Trophoblast cell (in vitro differentiated cells and primary cell): ENCODE results near the gene ERMN.
A peak's percentile ranks its signal among the peaks of the same experiment; 100 is the strongest.

Source experiments
- DNase-seq, 2 donors: peaks; one replicate each; pipeline ENCODE4 v3.0.0-alpha.2; 2016
- H2AFZ ChIP-seq: 2 replicates; pipeline ENCODE4 v1.6.1; 2013; ENCODE audit warnings: low read length, moderate library complexity, mild to moderate bottlenecking; ENCODE audit not compliant: insufficient read depth, poor library complexity
- H2AK5ac ChIP-seq: 2 replicates; pipeline ENCODE4 v1.6.1; 2013; ENCODE audit warnings: mild to moderate bottlenecking, low read length
- H2BK120ac ChIP-seq: 2 replicates; pipeline ENCODE4 v1.6.1; 2013; ENCODE audit warnings: low read length, mild to moderate bottlenecking, moderate library complexity; ENCODE audit not compliant: insufficient read depth, poor library complexity
- H2BK12ac ChIP-seq: 2 replicates; pipeline ENCODE4 v1.6.1; 2013; ENCODE audit warnings: mild to moderate bottlenecking, low read length, moderate library complexity
- H2BK5ac ChIP-seq: 2 replicates; pipeline ENCODE4 v1.6.1; 2013; ENCODE audit warnings: low read length, low read depth, moderate library complexity, mild to moderate bottlenecking; ENCODE audit not compliant: poor library complexity
- H3K14ac ChIP-seq: 2 replicates; pipeline ENCODE4 v1.6.1; 2013; ENCODE audit warnings: mild to moderate bottlenecking, low read length
- H3K18ac ChIP-seq: 2 replicates; pipeline ENCODE4 v1.6.1; 2013; ENCODE audit warnings: mild to moderate bottlenecking, low read length
- H3K23ac ChIP-seq: 2 replicates; pipeline ENCODE4 v1.6.1; 2013; ENCODE audit warnings: low read length
- H3K27ac ChIP-seq: 2 replicates; pipeline ENCODE4 v1.5.1; 2013; ENCODE audit warnings: low read depth, mild to moderate bottlenecking, inconsistent platforms, low read length, moderate library complexity
- H3K27me3 ChIP-seq: 2 replicates; pipeline ENCODE4 v1.6.1; 2013; ENCODE audit warnings: inconsistent platforms, mild to moderate bottlenecking, low read length, moderate library complexity; ENCODE audit not compliant: insufficient read depth
- H3K36me3 ChIP-seq, 2 experiments: 1 replicate in 1 of 2; 2 replicates in 1 of 2; pipeline ENCODE4 v1.6.1; 2013; ENCODE audit warnings: low read length in 2 of 2, mild to moderate bottlenecking in 2 of 2, moderate library complexity in 1 of 2; ENCODE audit not compliant: insufficient read depth in 2 of 2, control insufficient read depth in 1 of 2
- H3K4ac ChIP-seq: 2 replicates; pipeline ENCODE4 v1.6.1; 2013; ENCODE audit warnings: low read depth, mild to moderate bottlenecking, low read length, moderate library complexity
- H3K4me1 ChIP-seq, 2 experiments: 1 replicate in 1 of 2; 2 replicates in 1 of 2; pipeline ENCODE4 v1.6.1; 2013; ENCODE audit warnings: low read length in 2 of 2, mild to moderate bottlenecking in 2 of 2, moderate library complexity in 1 of 2; ENCODE audit not compliant: insufficient read depth in 2 of 2, control insufficient read depth in 1 of 2
- H3K4me2 ChIP-seq: 2 replicates; pipeline ENCODE4 v1.6.1; 2013; ENCODE audit warnings: inconsistent platforms, mild to moderate bottlenecking, low read length, moderate library complexity
- H3K4me3 ChIP-seq: 2 replicates; pipeline ENCODE4 v1.5.1; 2013; ENCODE audit warnings: mild to moderate bottlenecking, low read depth, low read length, inconsistent platforms
- H3K79me1 ChIP-seq: one replicate; pipeline ENCODE4 v1.6.1; 2013; ENCODE audit warnings: low read length
- H3K79me2 ChIP-seq: 2 replicates; pipeline ENCODE4 v1.6.1; 2013; ENCODE audit warnings: low read length, mild to moderate bottlenecking; ENCODE audit not compliant: control insufficient read depth, insufficient read depth, poor library complexity
- H3K9ac ChIP-seq: 2 replicates; pipeline ENCODE4 v1.6.1; 2013; ENCODE audit warnings: mild to moderate bottlenecking, low read length
- H3K9me3 ChIP-seq: 2 replicates; pipeline ENCODE4 v1.6.1; 2013; ENCODE audit warnings: low read depth, mild to moderate bottlenecking, control low read depth, inconsistent platforms, low read length; ENCODE audit not compliant: insufficient read depth
- H4K12ac ChIP-seq: 2 replicates; pipeline ENCODE4 v1.6.1; 2013; ENCODE audit warnings: low read depth, mild to moderate bottlenecking, low read length, moderate library complexity
- H4K8ac ChIP-seq: 2 replicates; pipeline ENCODE4 v1.6.1; 2013; ENCODE audit warnings: low read depth, mild to moderate bottlenecking, low read length, moderate library complexity
- H4K91ac ChIP-seq: one replicate; pipeline ENCODE4 v1.6.1; 2013; ENCODE audit warnings: low read depth, mild to moderate bottlenecking, low read length, moderate library complexity
- WGBS: extraction: QIAGEN DNeasy Blood & Tissue Kit; methylation state at CpG from one replicate; pipeline ENCODE4 v1.1.7; 2013; ENCODE audit warnings: missing lambda C conversion rate; ENCODE audit not compliant: insufficient read length, insufficient coverage; ENCODE audit errors: extremely low coverage; 5-methylcytosine and 5-hydroxymethylcytosine counted together

ERMN gene

GRCh38 chr2:157324331-157324843, 1.2 kb downstream of the ERMN start:
- H3K14ac ChIP-seq, result no peak overlapping the region
- DNase-seq, result peak; percentile 86 to 94
- no peak overlapping the region for H3K4me2 ChIP-seq
- H3K79me1 ChIP-seq, result no peaks in the 10 kb centered on the region
- no peak overlapping the region for H3K18ac ChIP-seq
- no peak overlapping the region for H2AFZ ChIP-seq
- no peak overlapping the region for H4K8ac ChIP-seq
- H3K9me3 ChIP-seq, result no peaks in the 10 kb centered on the region
- no peak overlapping the region for H3K4ac ChIP-seq
- H3K4me3 ChIP-seq, result no peak overlapping the region
- no peaks in the 10 kb centered on the region for H3K4me1 ChIP-seq
- no peak overlapping the region for H3K9ac ChIP-seq
- no peak overlapping the region for H2BK5ac ChIP-seq
- no peak overlapping the region for H2AK5ac ChIP-seq
- H3K79me2 ChIP-seq, result no peaks in the 10 kb centered on the region
- H4K91ac ChIP-seq, result no peak overlapping the region
- no peak overlapping the region for H3K23ac ChIP-seq
- no peak overlapping the region for H2BK12ac ChIP-seq
- H3K27me3 ChIP-seq, result no peaks in the 10 kb centered on the region
- no CpG with 5 or more reads among the region's 2 CpGs for WGBS
- H2BK120ac ChIP-seq, result no peak overlapping the region
- H3K27ac ChIP-seq, result no peak overlapping the region
- no peaks in the 10 kb centered on the region for H3K36me3 ChIP-seq
- no peak overlapping the region for H4K12ac ChIP-seq

GRCh38 chr2:157322432-157322831, 3.2 kb downstream of the ERMN start:
- H3K79me2 ChIP-seq, result no peaks in the 10 kb centered on the region
- H3K23ac ChIP-seq, result no peak overlapping the region

GRCh38 chr2:157321466-157321865, 4.2 kb downstream of the ERMN start:
- no peak overlapping the region for H2BK120ac ChIP-seq
- no peak overlapping the region for H3K18ac ChIP-seq
- no peak overlapping the region for H3K27ac ChIP-seq
- H2AFZ ChIP-seq, result no peak overlapping the region
- no peaks in the 10 kb centered on the region for H3K36me3 ChIP-seq
- DNase-seq, result no peak
- H3K4me1 ChIP-seq, result no peaks in the 10 kb centered on the region
- H2AK5ac ChIP-seq, result no peak overlapping the region
- no peaks in the 10 kb centered on the region for H3K27me3 ChIP-seq
- H3K4me3 ChIP-seq, result no peak overlapping the region
- H4K91ac ChIP-seq, result no peak overlapping the region
- H3K4ac ChIP-seq, result no peak overlapping the region
- no peak overlapping the region for H4K12ac ChIP-seq
- no peaks in the 10 kb centered on the region for H3K9me3 ChIP-seq
- H3K14ac ChIP-seq, result no peak overlapping the region
- H3K9ac ChIP-seq, result no peak overlapping the region
- 100% methylated on average over 1 of the region's 2 CpGs for WGBS
- H4K8ac ChIP-seq, result no peak overlapping the region
- H3K79me2 ChIP-seq, result no peaks in the 10 kb centered on the region
- no peak overlapping the region for H3K4me2 ChIP-seq
- H3K23ac ChIP-seq, result no peak overlapping the region
- no peaks in the 10 kb centered on the region for H3K79me1 ChIP-seq
- no peak overlapping the region for H2BK5ac ChIP-seq
- H2BK12ac ChIP-seq, result no peak overlapping the region

More at GRCh38 chr2:157322432-157322831, 3.2 kb downstream of the ERMN start:
- Histone ChIP-seq H4K91ac (no peak overlapping the region), H2BK120ac (no peak overlapping the region), H2AFZ (no peak overlapping the region), H3K4me3 (no peak overlapping the region), H3K79me1 (no peaks in the 10 kb centered on the region), H3K9ac (no peak overlapping the region), H2AK5ac (no peak overlapping the region), H3K18ac (no peak overlapping the region), H3K14ac (no peak overlapping the region), H3K4me1 (no peaks in the 10 kb centered on the region), H3K36me3 (no peaks in the 10 kb centered on the region), H4K12ac (no peak overlapping the region), H3K4ac (no peak overlapping the region), H4K8ac (no peak overlapping the region), H3K4me2 (no peak overlapping the region), H3K27me3 (no peaks in the 10 kb centered on the region), H3K9me3 (no peaks in the 10 kb centered on the region), H2BK12ac (no peak overlapping the region), H3K27ac (no peak overlapping the region), H2BK5ac (no peak overlapping the region)
- no peak for DNase-seq
- WGBS, result no CpG with 5 or more reads among the region's 4 CpGs

GRCh38 chr2:157320409-157320808, 5.2 kb downstream of the ERMN start:
- Histone ChIP-seq H2BK12ac (no peak overlapping the region), H3K9ac (no peak overlapping the region), H3K9me3 (no peaks in the 10 kb centered on the region), H2BK5ac (no peak overlapping the region), H3K4me1 (no peaks in the 10 kb centered on the region), H2AFZ (no peak overlapping the region), H3K79me2 (no peaks in the 10 kb centered on the region), H3K4ac (no peak overlapping the region), H3K4me2 (no peak overlapping the region), H3K36me3 (no peaks in the 10 kb centered on the region), H4K12ac (no peak overlapping the region), H3K18ac (no peak overlapping the region), H3K14ac (no peak overlapping the region), H2AK5ac (no peak overlapping the region), H2BK120ac (no peak overlapping the region), H4K91ac (no peak overlapping the region), H3K27ac (no peak overlapping the region), H4K8ac (no peak overlapping the region), H3K4me3 (no peak overlapping the region), H3K27me3 (no peaks in the 10 kb centered on the region), H3K23ac (no peak overlapping the region), H3K79me1 (no peaks in the 10 kb centered on the region)
- DNase-seq, result no peak
